GM10266 (cell line): ENCODE data around the gene PSTK.

Experiments used
- DNase-seq: peaks from one replicate; pipeline ENCODE4 v3.0.0; 2012; ENCODE audit errors: extremely low spot score
- CTCF ChIP-seq: IDR thresholded peaks from 2 replicates; pipeline ENCODE4 v1.5.1; 2012; ENCODE audit warnings: mild to moderate bottlenecking, low read depth; ENCODE audit not compliant: control insufficient read depth, insufficient read depth; ENCODE audit errors: missing control alignments

The PSTK gene

GRCh38 chr10:122954731-122955050, 25.5 kb upstream of the PSTK start:
- no peak for TF ChIP-seq CTCF
- DNase-seq: no peak

- DNase-seq: no peak
- TF ChIP-seq CTCF: no peak
Measured at GRCh38 chr10:122955892-122956291, 24.3 kb upstream of the PSTK start.

DNA sequence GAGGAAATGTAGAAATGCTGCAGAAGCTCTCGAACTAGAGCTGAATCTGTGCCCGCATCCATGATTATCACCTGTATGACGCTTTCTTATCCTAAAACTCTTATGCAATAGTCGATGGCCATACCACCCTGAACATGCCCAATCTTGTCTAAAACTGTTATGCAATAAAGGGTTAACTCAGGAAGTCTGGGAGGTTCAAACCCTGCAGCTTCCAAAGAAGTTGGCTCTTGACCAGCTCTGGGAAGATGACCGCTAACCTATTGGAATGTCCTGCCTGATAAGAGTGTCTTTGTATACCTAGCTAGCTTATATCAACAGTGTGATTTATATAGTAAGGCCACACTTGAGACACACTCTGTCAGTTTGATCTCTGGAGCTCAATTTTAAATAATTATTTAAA, 22.7 kb upstream of the PSTK start:
- no peak for DNase-seq
- TF ChIP-seq CTCF: no peak

GRCh38 chr10:122962405-122962804, 17.8 kb upstream of the PSTK start:
- DNase-seq: no peak
- no peak for TF ChIP-seq CTCF

GRCh38 chr10:122966879-122967278, 13.3 kb upstream of the PSTK start:
- no peak for DNase-seq
- no peak for TF ChIP-seq CTCF

GRCh38 chr10:122968698-122969097, 11.5 kb upstream of the PSTK start:
- no peak for DNase-seq

DNA sequence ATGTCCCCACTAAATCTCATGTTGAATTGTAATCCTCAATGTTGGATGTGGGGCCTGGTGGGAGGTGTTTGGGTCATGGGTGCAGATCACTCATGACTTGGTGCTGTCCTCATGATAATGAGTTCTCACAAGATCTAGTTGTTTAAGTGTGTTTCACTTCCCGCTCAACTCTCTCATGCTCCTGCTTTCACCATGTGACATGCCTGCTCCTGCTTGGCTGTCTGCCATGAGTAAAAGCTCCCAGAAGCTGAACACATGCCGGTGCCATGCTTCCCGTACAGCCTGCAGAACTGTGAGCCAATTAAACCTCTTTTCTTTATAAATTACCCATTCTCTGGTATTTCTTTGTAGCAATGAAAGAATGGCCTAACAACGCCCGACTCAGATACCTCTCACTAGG, 6.2 kb upstream of the PSTK start:
- TF ChIP-seq CTCF: no peak
- no peak for DNase-seq

More at GRCh38 chr10:122968698-122969097, 11.5 kb upstream of the PSTK start:
- TF ChIP-seq CTCF: no peak

DNA sequence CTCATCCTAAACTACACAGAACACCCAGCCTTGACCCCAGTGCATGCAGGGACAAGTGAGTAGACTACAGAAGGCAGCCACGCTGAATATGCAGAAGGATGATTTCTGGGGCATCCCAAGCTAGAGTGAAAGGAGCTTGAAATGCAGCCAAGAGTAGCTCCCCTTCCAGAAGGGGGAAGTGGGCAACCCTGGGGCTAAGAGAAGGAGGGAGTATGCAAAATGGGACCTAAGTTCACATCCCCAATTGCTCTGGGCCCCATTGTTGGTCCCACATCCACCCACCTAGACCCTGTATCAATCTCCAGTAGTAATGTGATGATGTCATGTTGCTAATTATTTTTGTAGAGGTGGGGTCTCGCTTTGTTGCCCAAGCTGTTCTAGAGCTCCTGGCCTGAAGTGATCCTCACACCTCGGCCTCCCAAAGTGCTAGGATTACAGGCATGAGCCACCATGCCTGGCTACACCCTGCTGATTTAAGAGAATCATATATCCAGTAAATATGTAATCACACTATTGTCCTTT, 5.6 kb upstream of the PSTK start:
- no peak for TF ChIP-seq CTCF
- no peak for DNase-seq
